Measurements from ENCODE around the gene KMT5B. TPM values are rescaled to one million over a fixed set of nuclear protein-coding genes. Genes with fewer than 3 reads are reported as not detected.

Gene KMT5B
- total and polyA plus RNA-seq, 2 experiments from 2014 or later = 26.4 to 31.0 TPM

GRCh38 chr11:68224606-68225005 lies 11.5 kb upstream of the KMT5B start:
- Histone ChIP-seq H4K20me1 (replicated peaks; ENCODE audit: insufficient read depth) (no peaks in the 10 kb centered on the region), H3K36me3 (ENCODE audit: insufficient read depth) (no peaks in the 10 kb centered on the region), H3K4me1 (ENCODE audit: insufficient read depth) (no peaks in the 10 kb centered on the region), H3K27me3 (ENCODE audit: insufficient read depth) (no peaks in the 10 kb centered on the region), H3F3A (replicated peaks; ENCODE audit: low read depth) (no peaks in the 10 kb centered on the region), H3K4me3 (no peak overlapping the region), H3K4me2 (no peak overlapping the region), H2AFZ (no peak overlapping the region), H3K9me2 (ENCODE audit: insufficient read depth) (no peaks in the 10 kb centered on the region), H3K27ac (ENCODE audit: low read depth) (no peak overlapping the region), H3K79me2 (replicated peaks; ENCODE audit: insufficient read depth) (no peaks in the 10 kb centered on the region)
- H3K27me3 Mint-ChIP-seq (ENCODE audit: insufficient read depth, low read depth, poor library complexity) = no peaks in the 10 kb centered on the region
- DNase-seq (ENCODE audit: low spot score) (no peak), ATAC-seq (no peak)
- peaks cover 8% of the 10 kb centered on the region for H3K9me3 Mint-ChIP-seq
- TF ChIP-seq NANOG (IDR thresholded peaks at IDR 0.05; ENCODE audit: borderline replicate concordance) (no peak), EZH2 (IDR thresholded peaks at IDR 0.05; ENCODE audit: low read depth, unreplicated experiment) (no peak), ZNF462 (CRISPR knock-in tag; IDR thresholded peaks at IDR 0.05) (no peak), CREB1 (CRISPR knock-in tag; IDR thresholded peaks at IDR 0.05; ENCODE audit: low read depth) (no peak), CTCF (conservative IDR thresholded peaks at IDR 0.05; ENCODE audit: low read depth in 2 of 2) (no peak), EZH2phosphoT487 (IDR thresholded peaks at IDR 0.05; ENCODE audit: unreplicated experiment) (no peak), ETS1 (IDR thresholded peaks at IDR 0.05) (no peak), ZNF331 (CRISPR knock-in tag; IDR thresholded peaks at IDR 0.05; ENCODE audit: low read depth) (no peak), ZNF114 (CRISPR knock-in tag; IDR thresholded peaks at IDR 0.05) (no peak), STAT1 (IDR thresholded peaks at IDR 0.05; ENCODE audit: unreplicated experiment) (no peak), POLR2AphosphoS5 (IDR thresholded peaks at IDR 0.05; ENCODE audit: low read depth) (no peak), JUNB (IDR thresholded peaks at IDR 0.05; ENCODE audit: unreplicated experiment) (no peak), REST (IDR thresholded peaks at IDR 0.05; ENCODE audit: unreplicated experiment) (no peak)
- no peaks in the 10 kb centered on the region for H3K4me1 Mint-ChIP-seq
- H3K36me3 Mint-ChIP-seq (ENCODE audit: low read depth) = peaks cover 2% of the 10 kb centered on the region; the same call in 1 of the 3 replicates
- no peak overlapping the region for H3K27ac Mint-ChIP-seq
- no peak overlapping the region for H3K4me3 Mint-ChIP-seq
